CD4-positive, alpha-beta T cell treated with Interleukin-12 subunit alpha and Interleukin-12 subunit beta, for 1 hour (primary cell): Measurements from ENCODE around the gene CBL.
"Not testable (repeated sequence)": the region's sequence is repeated elsewhere in the genome, so short reads cannot be mapped to it uniquely, and the experiment has no call there.

Experiments
- DNase-seq: peaks from one replicate; pipeline ENCODE4 v3.0.0-alpha.2; 2020

CBL gene

GRCh38 chr11:119205574-119206510 is at the start of gene CBL:
Gene CBL (plus strand): TSS chr11:119206339. CDS start chr11:119206418, 79 bp downstream.
- peak; percentile 95 for DNase-seq

- no peak for DNase-seq
These were observed 49.6 kb upstream of the CBL start for GRCh38 chr11:119156496-119156895.

- no peak for DNase-seq
These were observed 49.1 kb upstream of the CBL start for GRCh38 chr11:119157063-119157462.

- no peak for DNase-seq
These were observed 47.7 kb upstream of the CBL start for GRCh38 chr11:119158467-119158866.

GRCh38 chr11:119160151-119160550 is 46.0 kb upstream of the CBL start:
- DNase-seq = no peak

- no peak for DNase-seq
These were observed 44.3 kb upstream of the CBL start for GRCh38 chr11:119161871-119162270.

GRCh38 chr11:119166368-119167076 is 39.6 kb upstream of the CBL start:
- no peak for DNase-seq

- not testable (repeated sequence) for DNase-seq
These were observed 39.1 kb upstream of the CBL start for GRCh38 chr11:119167077-119167458.

GRCh38 chr11:119167933-119168332 is 38.2 kb upstream of the CBL start:
- DNase-seq = no peak

GRCh38 chr11:119168471-119169281 is 37.5 kb upstream of the CBL start, which contains the start of gene NLRX1:
Gene NLRX1 (plus strand): TSS chr11:119168725. CDS start chr11:119171404, 2,679 bp downstream.
- peak; percentile 88 for DNase-seq

- peak; percentile 27 for DNase-seq
These were observed 36.8 kb upstream of the CBL start for GRCh38 chr11:119169282-119169719.

- no peak for DNase-seq
These were observed 33.6 kb upstream of the CBL start for GRCh38 chr11:119172513-119172912.

GRCh38 chr11:119173453-119173852 is 32.7 kb upstream of the CBL start:
- no peak for DNase-seq

GRCh38 chr11:119175493-119176077 is 30.6 kb upstream of the CBL start:
- no peak for DNase-seq

- DNase-seq = no peak
These were observed 27.9 kb upstream of the CBL start for GRCh38 chr11:119178166-119178680.

- no peak for DNase-seq
These were observed 26.8 kb upstream of the CBL start for GRCh38 chr11:119179342-119179741.

- DNase-seq = no peak
These were observed 26.2 kb upstream of the CBL start for GRCh38 chr11:119179983-119180382.

- no peak for DNase-seq
These were observed 25.1 kb upstream of the CBL start for GRCh38 chr11:119180729-119181676.

- DNase-seq = no peak
These were observed 24.3 kb upstream of the CBL start for GRCh38 chr11:119181677-119182412.

GRCh38 chr11:119184399-119184798 is 21.7 kb upstream of the CBL start:
- not testable (repeated sequence) for DNase-seq
